HUES64 (cell line): ENCODE data around the gene XPR1.
A peak's percentile ranks its signal among the peaks of the same experiment; 100 is the strongest.

Experiments used
- H3K27ac ChIP-seq: 2 replicates; pipeline ENCODE4 v1.7.0; 2013; ENCODE audit warnings: low read depth, low read length, inconsistent platforms
- H3K27me3 ChIP-seq: 2 replicates; pipeline ENCODE4 v1.6.1; 2013; ENCODE audit warnings: mild to moderate bottlenecking, low read length; ENCODE audit not compliant: insufficient read depth
- H3K36me3 ChIP-seq: 2 replicates; pipeline ENCODE4 v1.6.1; 2013; ENCODE audit warnings: mild to moderate bottlenecking, low read length; ENCODE audit not compliant: insufficient read depth
- H3K4me1 ChIP-seq: 2 replicates; pipeline ENCODE4 v1.6.1; 2013; ENCODE audit warnings: mild to moderate bottlenecking, low read length, moderate library complexity; ENCODE audit not compliant: insufficient read depth
- H3K4me3 ChIP-seq: 2 replicates; pipeline ENCODE4 v1.5.1; 2013; ENCODE audit warnings: mild to moderate bottlenecking, low read length, moderate library complexity
- H3K9ac ChIP-seq: 2 replicates; pipeline ENCODE4 v1.6.1; 2013; ENCODE audit warnings: mild to moderate bottlenecking, low read depth, low read length
- H3K9me3 ChIP-seq: 2 replicates; pipeline ENCODE4 v1.6.1; 2013; ENCODE audit warnings: low read depth, low read length; ENCODE audit not compliant: insufficient read depth
- WGBS: fragments of 150-250, 120-280 bp; methylation state at CpG from one replicate; pipeline ENCODE4 v1.1.7; 2013; ENCODE audit warnings: missing lambda C conversion rate; 5-methylcytosine and 5-hydroxymethylcytosine counted together

Gene XPR1

DNA sequence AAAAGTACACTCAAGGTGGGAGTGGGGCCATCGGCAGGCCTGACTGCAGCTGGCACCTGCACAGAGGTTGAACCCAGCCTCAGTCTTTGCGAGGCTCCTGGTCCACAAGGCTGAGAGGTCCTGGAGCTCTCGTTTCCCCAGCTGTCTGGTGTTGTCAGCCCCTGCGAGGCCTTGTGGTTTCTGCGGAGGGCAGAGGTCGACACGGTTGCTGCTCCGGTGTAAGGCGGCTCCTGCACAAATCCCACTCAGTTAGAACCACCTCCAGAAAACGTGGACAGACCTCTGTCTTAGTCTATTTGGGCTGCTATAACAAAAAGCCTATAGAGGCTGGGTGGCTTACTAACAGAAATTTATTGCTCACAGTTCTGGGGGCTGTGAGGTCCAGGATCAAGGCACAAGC, 286.7 kb downstream of the XPR1 start:
- no peak overlapping the region for H3K9ac ChIP-seq
- H3K9me3 ChIP-seq, result no peaks in the 10 kb centered on the region
- H3K36me3 ChIP-seq, result no peaks in the 10 kb centered on the region
- WGBS, result 91% methylated on average over 10 of the region's 10 CpGs
- no peak overlapping the region for H3K4me3 ChIP-seq
- H3K27me3 ChIP-seq, result peaks cover 9% of the 10 kb centered on the region
- peaks cover 15% of the 10 kb centered on the region for H3K4me1 ChIP-seq
- no peak overlapping the region for H3K27ac ChIP-seq

DNA sequence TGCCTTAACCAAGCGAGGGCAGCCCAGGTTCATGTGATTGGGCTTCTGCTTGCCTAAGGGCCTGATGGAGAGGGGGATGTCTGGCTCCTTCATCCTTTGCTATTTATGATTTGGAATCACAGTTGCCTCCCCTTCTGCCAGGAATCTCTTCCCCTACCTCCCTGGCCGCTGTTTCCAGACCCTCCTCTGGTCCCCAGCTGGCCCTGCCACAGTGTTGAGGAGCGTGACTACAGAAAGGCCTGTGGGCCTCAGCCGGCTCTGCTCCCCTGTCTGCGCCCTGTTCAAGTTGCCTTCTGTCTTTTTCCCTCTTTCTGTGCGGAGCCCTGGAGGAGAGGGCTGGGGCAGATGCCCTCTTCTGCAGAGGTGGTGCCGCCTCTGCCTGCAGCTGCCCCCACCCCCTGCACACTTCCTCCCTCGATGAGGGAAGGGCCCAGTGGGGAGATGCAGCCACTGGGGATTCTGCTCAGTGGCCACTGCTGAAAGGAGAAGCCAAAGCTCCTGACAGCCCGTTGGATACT, 287.4 kb downstream of the XPR1 start:
- H3K4me1 ChIP-seq, result peaks cover 22% of the 10 kb centered on the region
- 85% methylated on average over 9 of the region's 9 CpGs for WGBS
- H3K9ac ChIP-seq, result no peak overlapping the region

DNA sequence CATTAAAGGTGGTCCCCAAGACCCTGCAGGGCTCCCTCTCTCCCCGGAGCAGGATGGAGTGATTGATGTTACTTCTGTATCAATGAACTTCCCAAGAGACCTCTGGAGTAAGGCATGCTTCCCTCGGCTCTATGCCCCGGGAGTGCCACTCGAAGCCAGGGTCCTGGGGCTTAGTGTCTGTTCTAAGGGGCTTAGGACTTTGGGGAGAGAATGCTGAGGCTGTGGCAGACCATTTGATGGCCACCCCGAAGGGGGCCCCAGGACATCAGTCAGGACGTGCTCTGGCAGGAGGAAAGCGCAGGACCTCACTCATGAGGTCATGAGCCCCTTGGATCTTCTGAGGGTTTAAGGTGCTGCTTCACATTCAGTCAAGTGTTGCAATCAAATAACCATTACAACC, 288.4 kb downstream of the XPR1 start:
- Histone ChIP-seq H3K9me3 (no peaks in the 10 kb centered on the region), H3K4me3 (no peak overlapping the region), H3K27ac (no peak overlapping the region), H3K36me3 (no peaks in the 10 kb centered on the region), H3K27me3 (no peaks in the 10 kb centered on the region), H3K4me1 (peaks cover 28% of the 10 kb centered on the region), H3K9ac (no peak overlapping the region)
- WGBS, result 91% methylated on average over 7 of the region's 7 CpGs

More for the DNA sequence above, 287.4 kb downstream of the XPR1 start:
- no peak overlapping the region for H3K27ac ChIP-seq
- H3K27me3 ChIP-seq, result peaks cover 2% of the 10 kb centered on the region
- no peaks in the 10 kb centered on the region for H3K9me3 ChIP-seq
- no peaks in the 10 kb centered on the region for H3K36me3 ChIP-seq
- no peak overlapping the region for H3K4me3 ChIP-seq

DNA sequence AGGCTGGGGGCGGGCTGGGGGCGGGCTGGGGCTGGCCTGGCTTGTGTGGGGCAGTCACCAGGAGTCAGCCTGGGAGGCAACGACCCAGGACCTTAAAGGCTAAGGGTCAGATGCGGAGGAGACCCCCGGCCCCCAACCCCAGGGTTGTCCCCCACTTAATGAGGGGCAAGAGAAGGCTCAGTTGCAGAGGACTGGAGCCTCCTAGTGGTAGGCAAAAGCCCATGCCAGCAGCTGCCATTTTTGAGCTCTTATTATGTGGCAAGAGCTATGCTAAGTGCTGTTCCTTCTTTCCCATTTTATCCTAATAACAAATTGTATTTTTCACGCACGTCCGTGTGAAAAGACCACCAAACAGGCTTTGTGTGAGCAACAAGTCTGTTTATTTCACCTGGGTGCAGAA, 288.9 kb downstream of the XPR1 start:
- H3K4me3 ChIP-seq, result no peak overlapping the region
- H3K9me3 ChIP-seq, result no peaks in the 10 kb centered on the region
- WGBS, result 82% methylated on average over 8 of the region's 8 CpGs
- H3K4me1 ChIP-seq, result peaks cover 33% of the 10 kb centered on the region
- H3K36me3 ChIP-seq, result no peaks in the 10 kb centered on the region
- no peak overlapping the region for H3K27ac ChIP-seq
- H3K9ac ChIP-seq, result no peak overlapping the region
- no peaks in the 10 kb centered on the region for H3K27me3 ChIP-seq

DNA sequence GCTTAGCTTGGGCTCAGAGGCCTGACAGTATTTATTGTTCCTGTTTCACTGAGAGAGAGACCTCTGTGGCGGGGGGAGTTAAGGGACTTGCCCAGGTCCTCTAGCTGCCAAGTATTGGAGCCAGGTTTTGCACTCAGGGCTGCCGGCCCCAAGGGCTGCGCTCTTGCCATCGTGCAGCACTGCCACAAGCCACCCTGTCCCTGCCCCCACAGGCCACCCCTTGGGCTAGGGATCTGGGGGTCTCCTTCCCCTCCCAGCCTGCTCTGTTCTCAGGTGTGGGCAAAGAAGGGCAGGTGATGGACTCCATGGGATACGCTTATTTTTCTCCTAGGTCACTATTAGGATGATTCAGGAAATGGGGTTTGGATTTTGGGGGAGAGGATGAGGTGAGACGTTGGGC, 289.6 kb downstream of the XPR1 start:
- no peak overlapping the region for H3K27ac ChIP-seq
- 83% methylated on average over 6 of the region's 6 CpGs for WGBS

DNA sequence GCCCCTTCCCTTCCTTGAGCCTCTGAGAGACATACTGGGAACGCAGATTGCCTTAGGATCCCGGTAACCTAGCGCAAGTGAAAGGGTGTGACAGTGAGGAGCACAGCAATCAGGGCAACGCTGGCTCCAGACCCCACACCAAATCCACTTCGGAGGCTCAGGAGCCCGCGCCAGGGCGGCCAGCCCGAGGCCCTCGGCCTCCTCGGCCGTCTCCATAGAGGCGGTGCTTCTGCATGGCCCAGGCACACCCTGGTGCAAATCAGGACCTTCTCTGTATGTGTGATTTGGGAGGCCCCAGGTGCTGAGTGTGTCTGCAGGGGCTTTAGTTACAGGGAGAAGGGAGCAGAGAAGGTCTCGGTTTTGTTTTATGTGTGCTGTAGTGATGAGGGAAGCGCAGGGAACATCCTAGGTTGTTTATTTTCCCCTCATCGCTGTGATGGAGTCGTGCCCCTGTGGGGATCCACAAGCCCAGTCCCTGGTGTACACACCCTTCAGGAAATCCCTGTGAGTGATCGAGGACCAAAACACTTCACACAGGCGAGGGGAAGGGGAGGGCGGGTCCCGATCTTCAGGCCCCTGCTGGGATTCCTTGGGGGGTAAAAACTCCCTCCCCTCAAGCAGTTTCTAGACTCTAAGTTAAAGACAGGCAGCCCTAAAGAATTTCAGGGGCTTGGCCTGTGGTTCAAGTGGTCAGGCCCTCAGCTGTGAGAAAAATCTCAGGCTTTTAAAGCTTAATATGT, 290.2 kb downstream of the XPR1 start:
- Histone ChIP-seq H3K4me1 (peaks cover 44% of the 10 kb centered on the region), H3K9ac (no peak overlapping the region), H3K27me3 (no peaks in the 10 kb centered on the region), H3K36me3 (no peaks in the 10 kb centered on the region), H3K4me3 (no peak overlapping the region), H3K9me3 (no peaks in the 10 kb centered on the region), H3K27ac (peak overlapping the region; percentile 82)
- 61% methylated on average over 20 of the region's 21 CpGs for WGBS

More for the DNA sequence above, 289.6 kb downstream of the XPR1 start:
- no peaks in the 10 kb centered on the region for H3K9me3 ChIP-seq
- no peaks in the 10 kb centered on the region for H3K27me3 ChIP-seq
- no peaks in the 10 kb centered on the region for H3K36me3 ChIP-seq
- H3K9ac ChIP-seq, result no peak overlapping the region
- H3K4me1 ChIP-seq, result peaks cover 38% of the 10 kb centered on the region
- no peak overlapping the region for H3K4me3 ChIP-seq

DNA sequence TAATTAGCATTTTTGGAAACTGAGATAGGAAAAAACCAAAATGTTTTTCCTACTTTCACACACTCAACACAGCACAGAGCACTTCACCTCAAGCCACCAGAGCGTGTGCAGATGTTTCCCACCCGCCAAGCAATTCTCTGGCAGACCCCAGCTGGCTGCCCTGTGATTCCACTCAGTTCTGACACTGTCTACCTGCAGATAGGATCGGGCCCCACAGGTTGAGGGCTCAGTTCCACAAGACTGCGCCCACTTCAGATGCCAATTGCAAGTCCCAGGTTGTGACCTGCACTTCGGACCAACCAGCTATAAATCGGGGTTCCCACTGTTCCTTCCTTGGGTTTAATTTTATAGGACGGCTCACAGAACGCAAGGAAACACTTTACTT, 290.8 kb downstream of the XPR1 start:
- no peaks in the 10 kb centered on the region for H3K36me3 ChIP-seq
- WGBS, result 59% methylated on average over 8 of the region's 8 CpGs
- H3K9ac ChIP-seq, result no peak overlapping the region
- no peaks in the 10 kb centered on the region for H3K9me3 ChIP-seq
- H3K27me3 ChIP-seq, result no peaks in the 10 kb centered on the region
- no peak overlapping the region for H3K4me3 ChIP-seq
- peak overlapping the region; percentile 82 for H3K27ac ChIP-seq
- peaks cover 44% of the 10 kb centered on the region for H3K4me1 ChIP-seq

DNA sequence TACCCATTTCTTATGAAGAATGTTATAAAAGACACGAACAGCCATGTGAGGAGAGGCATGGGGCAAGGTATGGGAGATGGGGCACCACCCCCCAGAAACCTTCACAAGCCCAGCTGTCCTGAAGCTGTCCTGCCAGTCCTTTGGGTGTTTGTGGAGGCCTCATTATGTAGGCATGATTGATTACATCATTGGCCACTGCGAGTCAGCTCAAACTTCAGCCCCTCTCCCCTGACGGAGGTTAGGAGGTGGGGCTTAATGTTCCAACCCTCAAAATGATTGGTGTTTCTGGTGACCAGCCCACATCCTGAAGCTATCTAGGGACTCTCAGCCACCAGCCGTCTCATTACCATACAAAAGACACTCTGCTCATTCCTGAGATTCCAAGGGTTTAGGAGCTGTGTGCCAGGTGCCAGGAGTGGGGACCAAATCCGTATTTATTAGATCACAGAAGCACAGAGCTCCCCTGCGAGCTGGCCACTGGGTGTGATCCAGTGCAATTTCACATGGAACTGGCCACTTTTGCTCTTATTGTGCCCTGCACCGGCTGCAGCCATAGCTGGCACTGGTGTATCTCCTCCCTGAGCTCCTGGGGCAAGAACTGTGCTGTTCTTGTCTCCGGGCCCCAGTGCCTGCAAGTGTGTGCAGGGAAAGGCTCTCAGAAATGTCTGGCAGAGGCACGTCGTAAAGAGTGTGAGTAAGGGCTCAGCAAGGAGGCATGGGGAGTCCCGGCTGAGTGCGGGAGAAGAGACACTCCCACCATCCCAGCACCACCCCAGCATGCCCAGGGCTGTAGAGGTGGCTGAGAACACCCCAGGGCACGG, 291.4 kb downstream of the XPR1 start:
- Histone ChIP-seq H3K27ac (peak overlapping the region; percentile 90), H3K27me3 (no peaks in the 10 kb centered on the region), H3K36me3 (no peaks in the 10 kb centered on the region), H3K9ac (peak overlapping the region; percentile 71), H3K4me3 (peak overlapping the region; percentile 33), H3K4me1 (peaks cover 44% of the 10 kb centered on the region), H3K9me3 (no peaks in the 10 kb centered on the region)
- 17% methylated on average over 12 of the region's 13 CpGs for WGBS

DNA sequence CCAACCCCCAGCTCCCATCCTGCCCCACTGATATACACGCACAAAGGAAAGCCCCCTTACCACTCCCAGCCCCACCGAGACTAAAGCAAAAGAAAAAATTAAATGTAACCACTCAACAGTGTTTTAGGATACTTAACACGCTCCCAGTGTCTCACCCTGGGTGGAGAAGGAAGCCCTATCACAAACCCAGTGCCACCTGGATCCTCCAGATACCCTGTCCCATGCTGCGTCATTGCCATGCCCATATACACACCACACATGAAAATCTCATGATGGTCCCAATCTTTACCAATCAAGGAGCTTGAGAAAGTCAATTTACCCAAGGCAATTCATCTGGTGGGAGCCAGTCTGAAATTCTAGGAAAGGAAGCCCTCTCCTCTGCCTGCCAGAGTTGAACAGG, 292.1 kb downstream of the XPR1 start:
- Histone ChIP-seq H3K27me3 (no peaks in the 10 kb centered on the region), H3K27ac (peak overlapping the region; percentile 90; the same call in 1 of the 2 replicates), H3K4me3 (peak overlapping the region; percentile 33; the same call in 1 of the 2 replicates), H3K36me3 (no peaks in the 10 kb centered on the region), H3K9ac (peak overlapping the region; percentile 71), H3K9me3 (no peaks in the 10 kb centered on the region), H3K4me1 (peaks cover 44% of the 10 kb centered on the region)
- WGBS, result 55% methylated on average over 4 of the region's 4 CpGs

DNA sequence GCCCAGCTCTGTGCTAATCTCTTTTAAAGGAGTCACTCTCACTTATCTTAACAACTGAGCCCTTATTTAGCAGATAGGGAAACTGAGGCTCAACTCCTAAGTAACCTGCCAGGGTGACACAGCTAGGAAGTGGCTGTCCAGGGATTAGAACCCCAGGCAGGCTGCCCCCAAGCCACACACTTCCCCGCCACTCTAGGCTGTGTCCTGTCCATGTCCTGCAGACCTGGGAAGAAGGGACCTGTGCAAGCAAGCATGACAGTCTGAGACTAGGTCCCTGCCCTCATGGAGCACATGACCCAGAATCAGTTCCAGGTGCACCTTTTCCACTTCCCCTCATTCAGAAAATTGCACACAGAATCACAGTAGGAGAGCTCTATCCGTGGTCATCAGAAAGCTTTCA, 293.1 kb downstream of the XPR1 start:
- Histone ChIP-seq H3K27me3 (no peaks in the 10 kb centered on the region), H3K9ac (no peak overlapping the region), H3K27ac (no peak overlapping the region), H3K9me3 (no peaks in the 10 kb centered on the region), H3K4me3 (no peak overlapping the region), H3K4me1 (peaks cover 44% of the 10 kb centered on the region), H3K36me3 (no peaks in the 10 kb centered on the region)
- 87% methylated on average over 2 of the region's 2 CpGs for WGBS

DNA sequence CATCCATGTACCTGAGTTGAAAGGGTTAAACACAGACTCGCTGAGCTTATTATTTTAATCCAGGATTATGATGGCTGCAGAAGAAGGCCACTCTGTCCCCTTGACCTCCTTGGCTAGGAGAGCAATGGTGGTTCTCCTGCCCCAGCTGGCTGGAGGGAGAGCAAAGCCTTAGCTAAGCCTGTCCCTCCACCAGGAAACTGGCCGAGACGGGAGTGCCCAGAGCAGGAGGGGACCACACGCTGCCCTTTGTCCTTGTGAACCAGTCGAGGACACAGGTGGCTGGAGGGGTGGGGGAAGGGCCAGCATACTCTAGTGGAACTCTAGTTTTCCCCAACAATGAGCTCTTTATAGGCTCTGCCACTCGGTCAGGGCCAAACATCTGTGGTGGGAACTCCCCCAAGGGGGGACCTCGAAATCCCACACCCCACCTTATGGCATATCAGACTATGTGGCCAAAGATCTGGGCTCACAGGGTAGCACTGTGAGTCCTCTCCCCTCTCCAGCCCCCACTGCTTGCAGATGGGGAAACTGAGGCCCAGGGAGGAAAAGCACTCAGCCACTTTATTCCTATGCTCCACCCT, 293.7 kb downstream of the XPR1 start:
- H3K36me3 ChIP-seq, result no peaks in the 10 kb centered on the region
- H3K27me3 ChIP-seq, result no peaks in the 10 kb centered on the region
- H3K4me1 ChIP-seq, result peaks cover 44% of the 10 kb centered on the region
- H3K4me3 ChIP-seq, result no peak overlapping the region
- no peak overlapping the region for H3K27ac ChIP-seq
- 56% methylated on average over 7 of the region's 7 CpGs for WGBS
- H3K9ac ChIP-seq, result no peak overlapping the region
- no peaks in the 10 kb centered on the region for H3K9me3 ChIP-seq
